ENCODE data around the gene RRM2.

- TF ChIP-seq POLR2AphosphoS5 (IDR thresholded peaks at IDR 0.05) (peak; percentile 54 to 80 (median 79)), POLR2A (IDR thresholded peaks at IDR 0.05) (no peak)
Observed at GRCh38 chr2:10120158-10120876, 2.2 kb upstream of the RRM2 start.
